GM10248 (cell line): ENCODE results near the gene ERCC2.

Source experiments
- CTCF ChIA-PET: fragments of 300-600 bp; sonication (Branson Sonifier 250); formaldehyde crosslinking; extraction: SDS; loops from one replicate; lab custom pipeline; 2021; ENCODE audit warnings: antibody characterized with exemption; lab: Yijun Ruan, JAX
- POLR2A ChIA-PET: fragments of 350-650 bp; sonication (Branson Sonifier 250); formaldehyde crosslinking; extraction: SDS; loops from one replicate; lab custom pipeline; 2020; ENCODE audit warnings: antibody characterized with exemption; lab: Yijun Ruan, JAX
- DNase-seq: peaks from one replicate; pipeline ENCODE4 v3.0.0; 2012; ENCODE audit errors: extremely low spot score
- TF ChIP-seq, protein P1 (sequence below): IDR thresholded peaks from 2 replicates; pipeline ENCODE4 v1.5.1; 2012; ENCODE audit warnings: mild to moderate bottlenecking, low read depth; ENCODE audit errors: extremely low read depth, missing control alignments, control extremely low read depth

The ERCC2 gene

DNA sequence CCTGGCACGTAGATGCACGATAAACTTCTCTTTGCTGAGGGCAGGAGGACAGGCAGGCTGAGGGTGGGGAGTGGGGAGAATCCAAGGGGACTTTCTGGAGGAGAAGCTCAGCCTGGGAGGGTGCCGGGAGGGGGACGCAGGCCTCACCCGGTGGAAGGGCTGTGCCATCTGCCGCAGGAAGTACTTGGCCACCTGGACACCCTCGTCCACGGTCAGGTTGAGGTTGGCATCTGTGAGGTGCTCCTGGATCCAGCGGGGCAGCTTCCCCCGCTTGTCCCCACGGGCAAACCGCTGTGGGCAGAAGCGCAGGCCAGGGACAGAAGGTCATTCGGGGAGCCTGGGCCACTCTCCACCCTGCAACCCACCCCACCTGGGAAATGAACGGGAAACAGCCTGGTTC lies 18.3 kb downstream of the ERCC2 start:
- POLR2A ChIA-PET, result interaction anchor here (0.6 kb wide), 1 partner anchor 29 kb away, joined by 5 read pairs; no protein-coding TSS in a partner anchor
- DNase-seq, result no peak
- CTCF ChIA-PET, result interaction anchor here (1.2 kb wide), 1 partner anchor 13 kb away, joined by 4 read pairs; no protein-coding TSS in a partner anchor
- TF ChIP-seq, protein P1, sequence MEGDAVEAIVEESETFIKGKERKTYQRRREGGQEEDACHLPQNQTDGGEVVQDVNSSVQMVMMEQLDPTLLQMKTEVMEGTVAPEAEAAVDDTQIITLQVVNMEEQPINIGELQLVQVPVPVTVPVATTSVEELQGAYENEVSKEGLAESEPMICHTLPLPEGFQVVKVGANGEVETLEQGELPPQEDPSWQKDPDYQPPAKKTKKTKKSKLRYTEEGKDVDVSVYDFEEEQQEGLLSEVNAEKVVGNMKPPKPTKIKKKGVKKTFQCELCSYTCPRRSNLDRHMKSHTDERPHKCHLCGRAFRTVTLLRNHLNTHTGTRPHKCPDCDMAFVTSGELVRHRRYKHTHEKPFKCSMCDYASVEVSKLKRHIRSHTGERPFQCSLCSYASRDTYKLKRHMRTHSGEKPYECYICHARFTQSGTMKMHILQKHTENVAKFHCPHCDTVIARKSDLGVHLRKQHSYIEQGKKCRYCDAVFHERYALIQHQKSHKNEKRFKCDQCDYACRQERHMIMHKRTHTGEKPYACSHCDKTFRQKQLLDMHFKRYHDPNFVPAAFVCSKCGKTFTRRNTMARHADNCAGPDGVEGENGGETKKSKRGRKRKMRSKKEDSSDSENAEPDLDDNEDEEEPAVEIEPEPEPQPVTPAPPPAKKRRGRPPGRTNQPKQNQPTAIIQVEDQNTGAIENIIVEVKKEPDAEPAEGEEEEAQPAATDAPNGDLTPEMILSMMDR, result no peak

DNA sequence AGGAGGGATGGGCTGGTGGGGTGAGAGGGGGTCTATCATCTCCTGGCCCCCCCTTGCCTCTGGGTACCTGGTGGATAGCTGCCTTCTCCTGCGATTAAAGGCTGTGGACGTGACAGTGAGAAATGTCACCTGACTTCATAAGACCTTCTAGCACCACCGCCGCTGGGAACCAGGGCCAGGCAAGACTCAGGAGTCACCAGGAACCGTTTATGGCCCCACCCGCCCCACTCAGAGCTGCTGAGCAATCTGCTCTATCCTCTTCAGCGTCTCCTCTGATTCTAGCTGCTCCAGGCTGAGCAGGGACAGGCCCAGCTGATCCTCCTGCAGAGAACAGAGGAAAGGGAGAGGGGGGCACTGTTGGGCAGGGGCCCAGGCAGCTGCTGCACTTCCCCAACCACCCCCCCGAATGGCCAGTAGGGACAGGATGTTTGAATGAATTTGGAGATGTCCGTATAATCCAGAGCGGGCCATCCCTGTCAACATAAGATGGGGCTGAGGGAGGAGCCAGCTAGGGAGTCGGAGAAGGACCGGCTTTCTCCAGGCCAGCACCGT lies 18.9 kb downstream of the ERCC2 start:
- CTCF ChIA-PET, result interaction anchor here (1.2 kb wide), 1 partner anchor 12 kb away, joined by 4 read pairs; no protein-coding TSS in a partner anchor
- POLR2A ChIA-PET, result no interaction called here
- DNase-seq, result no peak
- TF ChIP-seq, protein P1, result no peak

DNA sequence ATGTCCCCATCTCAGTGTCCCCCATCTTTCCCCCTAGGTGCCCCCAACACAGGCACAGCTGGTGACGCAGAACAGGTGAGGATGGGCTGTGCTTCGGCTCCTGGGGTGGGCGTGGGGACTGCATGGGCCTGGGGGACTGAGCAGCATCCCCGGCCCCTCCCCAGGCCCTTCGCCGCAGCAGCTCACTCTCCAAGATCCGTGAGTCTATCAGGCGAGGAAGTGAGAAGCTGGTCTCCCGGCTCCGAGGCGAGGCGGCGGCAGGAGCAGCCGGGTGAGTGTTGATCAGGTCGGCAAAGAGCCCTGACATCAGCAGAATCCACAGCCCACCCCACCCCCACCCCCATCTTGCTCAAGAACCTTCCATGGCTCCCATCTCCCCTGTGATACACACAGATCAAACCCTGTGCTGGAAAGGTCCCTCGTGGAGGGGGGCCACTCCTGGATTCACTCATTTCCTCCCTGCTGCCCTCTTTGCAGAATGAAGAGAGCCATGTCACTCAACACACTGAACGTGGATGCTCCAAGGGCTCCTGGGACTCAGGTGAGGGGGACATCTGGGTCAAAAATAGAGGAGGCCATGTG lies 19.8 kb downstream of the ERCC2 start:
- TF ChIP-seq, protein P1, result no peak
- ChIA-PET CTCF (interaction anchor here (1.0 to 1.4 kb wide), 3 partner anchors 11 to 16 kb away, joined by 3 to 4 read pairs (median 3); no protein-coding TSS in a partner anchor), POLR2A (interaction anchor here (0.5 kb wide), 1 partner anchor 14 kb away, joined by 5 read pairs; no protein-coding TSS in a partner anchor)
- no peak for DNase-seq

DNA sequence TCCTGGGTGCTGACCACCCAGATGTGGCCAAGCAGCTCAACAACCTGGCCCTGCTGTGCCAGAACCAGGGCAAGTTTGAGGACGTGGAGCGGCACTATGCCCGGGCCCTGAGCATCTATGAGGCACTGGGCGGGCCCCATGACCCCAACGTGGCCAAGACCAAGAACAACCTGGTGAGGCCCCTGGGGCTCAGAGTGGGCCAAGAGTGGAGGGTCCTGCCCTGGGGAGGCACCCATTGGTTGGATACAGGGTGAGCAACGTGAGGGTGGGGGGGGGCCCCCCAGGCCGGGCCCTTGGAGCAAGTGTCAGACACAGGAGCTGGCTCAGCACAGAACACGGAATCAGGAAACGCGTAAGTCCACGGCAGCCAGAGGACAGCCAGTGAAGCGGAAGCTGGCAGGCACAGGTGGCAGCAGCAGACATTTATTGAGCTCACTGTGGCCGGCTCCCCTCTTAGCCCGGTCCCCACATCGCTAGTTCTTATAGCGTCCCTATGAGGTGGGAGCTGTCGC lies 20.9 kb downstream of the ERCC2 start:
- no peak for DNase-seq
- ChIA-PET POLR2A (no interaction called here), CTCF (interaction anchor here (1.0 to 1.4 kb wide), 2 partner anchors 10 to 15 kb away, joined by 3 read pairs; no protein-coding TSS in a partner anchor)
- TF ChIP-seq, protein P1, result no peak

DNA sequence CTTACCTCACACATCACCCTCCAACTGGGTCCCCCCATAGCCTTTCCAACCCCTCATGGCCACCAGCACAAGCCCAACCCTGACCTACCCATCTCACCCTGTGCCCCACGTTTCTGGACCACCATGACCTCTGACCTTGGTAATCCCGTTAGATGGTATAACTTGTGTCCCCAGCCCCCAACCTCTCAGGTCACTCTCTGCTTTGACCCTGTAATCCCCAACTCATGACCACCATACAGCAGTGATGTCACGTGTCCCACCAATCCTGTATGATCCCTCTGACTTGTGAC lies 21.3 kb downstream of the ERCC2 start:
- POLR2A ChIA-PET, result no interaction called here
- no peak for DNase-seq
- CTCF ChIA-PET, result no interaction called here
- TF ChIP-seq, protein P1, result no peak

DNA sequence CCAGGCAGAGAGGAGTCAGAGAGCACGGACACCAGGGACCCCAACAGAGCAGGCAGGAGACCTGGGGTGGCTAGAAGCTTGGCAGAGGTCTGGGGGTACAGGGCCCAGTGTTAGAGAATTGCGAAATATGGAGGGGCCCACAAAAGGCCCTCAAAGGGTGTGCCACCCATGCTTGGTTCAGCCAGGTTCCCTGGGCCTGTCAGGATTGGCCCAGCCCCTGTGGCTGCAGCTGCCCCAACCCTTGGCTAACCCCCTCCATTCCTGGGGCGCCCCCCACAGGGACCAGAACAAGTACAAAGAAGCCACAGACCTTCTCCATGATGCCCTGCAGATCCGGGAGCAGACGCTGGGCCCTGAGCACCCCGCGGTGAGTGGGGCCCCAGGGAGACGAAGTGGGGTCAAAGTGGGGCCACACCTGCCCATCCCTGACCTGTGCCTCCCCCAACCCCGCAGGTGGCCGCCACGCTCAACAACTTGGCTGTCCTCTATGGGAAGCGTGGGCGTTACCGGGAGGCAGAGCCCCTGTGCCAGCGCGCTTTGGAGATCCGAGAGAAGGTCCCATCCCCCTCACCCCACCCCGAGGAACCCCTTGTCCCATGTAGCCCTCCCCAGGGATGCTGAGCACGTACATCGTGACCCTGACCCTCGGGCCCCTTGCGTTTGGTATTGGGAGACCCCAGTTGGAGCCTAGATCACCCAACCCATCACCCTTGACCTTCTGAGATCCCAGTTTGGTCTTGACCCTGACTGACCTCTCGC lies 21.8 kb downstream of the ERCC2 start:
- ChIA-PET POLR2A (no interaction called here), CTCF (interaction anchor here (1.5 kb wide), 1 partner anchor 10 kb away, joined by 4 read pairs; no protein-coding TSS in a partner anchor)
- TF ChIP-seq, protein P1, result no peak
- no peak for DNase-seq
